PC-3 (cell line): ENCODE results near the gene KRTAP4-16.

Experiments used
- CTCF ChIP-seq: fragments of 300-600 bp; sonication (generic); conservative IDR thresholded peaks from 2 replicates; pipeline ENCODE4 v1.5.1; 2017; ENCODE audit warnings: antibody characterized with exemption, low read depth, mild to moderate bottlenecking, low read length
- EZH2 ChIP-seq: fragments of 300-600 bp; sonication (generic); IDR thresholded peaks from one replicate; pipeline ENCODE4 v1.6.1; 2017; ENCODE audit warnings: antibody characterized with exemption, mild to moderate bottlenecking, low read length; ENCODE audit not compliant: unreplicated experiment
- EZH2phosphoT487 ChIP-seq: fragments of 300-600 bp; sonication (generic); IDR thresholded peaks from 2 replicates; pipeline ENCODE4 v1.6.1; 2018; ENCODE audit warnings: mild to moderate bottlenecking, antibody characterized with exemption, low read length, borderline replicate concordance

DNA sequence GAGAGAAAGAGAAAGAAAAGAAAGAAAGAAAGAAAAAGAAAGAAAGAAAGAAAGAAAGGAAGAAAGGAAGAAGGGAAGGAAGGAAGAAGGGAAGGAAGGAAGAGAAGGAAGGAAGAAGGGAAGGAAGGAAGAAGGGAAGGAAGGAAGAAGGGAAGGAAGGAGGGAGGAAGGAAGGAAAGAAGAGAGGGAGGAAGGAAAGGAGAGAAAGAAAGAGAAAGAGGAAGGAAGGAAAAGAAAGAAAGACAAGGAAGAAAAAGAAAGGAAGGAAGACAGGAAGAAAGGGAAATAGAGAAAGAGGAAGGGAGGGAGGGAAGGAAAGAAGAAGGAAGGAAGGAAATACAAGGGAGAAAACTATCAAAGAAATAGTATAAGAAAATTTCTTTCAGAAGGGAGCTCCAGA, 25.2 kb downstream of the KRTAP4-16 start:
- TF ChIP-seq EZH2: no peak
- no peak for TF ChIP-seq CTCF
- no peak for TF ChIP-seq EZH2phosphoT487
